Effector memory CD4-positive, alpha-beta T cell (primary cell): ENCODE results near the gene MMP15.
A peak's percentile ranks its signal among the peaks of the same experiment; 100 is the strongest.

Source experiments
- DNase-seq, 3 donors: peaks; one replicate each; pipeline ENCODE4 v3.0.0-alpha.2; 2020
- H3K27ac ChIP-seq: 2 replicates; pipeline ENCODE4 v1.7.0; 2013; ENCODE audit warnings: mild to moderate bottlenecking, low read length, moderate library complexity; ENCODE audit not compliant: insufficient read depth, poor library complexity, severe bottlenecking
- H3K27me3 ChIP-seq: replicated peaks from 2 replicates; pipeline ENCODE4 v1.7.0; 2013; ENCODE audit warnings: mild to moderate bottlenecking, low read length; ENCODE audit not compliant: insufficient read depth, control insufficient read depth, poor library complexity, severe bottlenecking
- H3K36me3 ChIP-seq: 2 replicates; pipeline ENCODE4 v1.7.0; 2013; ENCODE audit warnings: mild to moderate bottlenecking, low read length, moderate library complexity; ENCODE audit not compliant: control insufficient read depth, insufficient read depth
- H3K4me1 ChIP-seq: 2 replicates; pipeline ENCODE4 v1.7.0; 2013; ENCODE audit warnings: low read length, mild to moderate bottlenecking; ENCODE audit not compliant: control insufficient read depth, insufficient read depth, poor library complexity, severe bottlenecking
- H3K4me3 ChIP-seq: 2 replicates; pipeline ENCODE4 v1.7.0; 2013; ENCODE audit warnings: low read length, low read depth, mild to moderate bottlenecking; ENCODE audit not compliant: insufficient read depth, poor library complexity, severe bottlenecking
- H3K9me3 ChIP-seq: 2 replicates; pipeline ENCODE4 v1.7.0; 2013; ENCODE audit warnings: mild to moderate bottlenecking, low read length, moderate library complexity; ENCODE audit not compliant: control insufficient read depth

MMP15 gene

DNA sequence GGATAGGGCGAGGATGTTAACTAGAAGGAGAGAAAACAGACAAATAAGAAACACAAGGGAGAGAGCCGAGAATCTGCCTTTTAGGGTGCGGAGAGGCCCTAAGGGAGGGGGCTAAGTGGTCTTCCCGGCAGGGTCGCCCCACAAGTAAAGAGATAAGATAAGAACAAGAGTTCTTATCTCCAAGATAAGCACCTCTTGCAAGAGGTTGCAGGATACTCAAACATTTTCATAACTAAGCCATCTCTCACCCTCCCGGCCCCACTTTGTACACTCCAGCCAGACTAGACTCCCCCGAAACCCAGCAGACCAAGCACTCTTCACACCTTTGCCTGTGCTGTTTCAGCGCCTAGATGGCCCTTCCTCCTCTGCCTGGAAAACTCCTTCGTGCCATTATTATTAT is 39.4 kb upstream of the MMP15 start:
- no peaks in the 10 kb centered on the region for H3K27me3 ChIP-seq
- peaks cover 18% of the 10 kb centered on the region for H3K4me1 ChIP-seq
- no peak for DNase-seq
- H3K4me3 ChIP-seq = no peak overlapping the region
- H3K27ac ChIP-seq = no peak overlapping the region
- no peaks in the 10 kb centered on the region for H3K36me3 ChIP-seq
- H3K9me3 ChIP-seq = no peaks in the 10 kb centered on the region

DNA sequence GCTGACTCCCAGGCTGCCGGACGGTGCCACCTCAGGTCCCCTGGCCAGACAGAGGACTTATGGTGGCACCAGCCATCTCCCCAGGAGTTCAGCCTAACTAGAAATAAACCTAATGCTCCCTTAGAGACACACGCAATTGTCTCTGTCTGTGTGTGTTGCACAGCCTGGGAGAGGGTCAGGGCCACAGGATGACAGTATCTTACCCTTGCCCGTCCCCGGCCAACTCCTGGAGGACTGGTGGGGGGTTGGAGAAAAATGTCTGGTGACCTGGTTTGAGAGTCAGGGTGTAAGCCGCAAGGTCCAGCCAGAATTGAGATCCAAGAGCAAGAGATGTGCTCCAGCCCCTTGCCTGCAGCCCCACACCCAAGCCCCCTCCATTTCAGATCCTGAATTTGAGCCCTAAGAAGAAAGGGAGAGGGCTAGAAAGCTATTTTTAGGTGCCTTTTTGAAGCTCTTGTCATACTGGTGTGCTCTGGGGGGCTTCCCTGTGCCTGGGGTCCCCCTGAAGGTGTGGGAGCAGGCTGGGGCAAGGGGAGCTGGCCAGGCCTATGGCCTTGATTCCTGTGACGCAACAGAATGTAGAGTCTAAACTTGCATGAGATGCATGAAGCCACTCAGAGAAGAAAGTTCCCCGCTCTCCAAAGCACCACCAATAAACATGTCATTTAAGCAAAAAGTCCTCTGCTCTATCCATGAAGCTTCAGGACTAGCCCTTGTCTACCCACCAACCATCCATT is 37.9 kb upstream of the MMP15 start:
- Histone ChIP-seq H3K27me3 (no peaks in the 10 kb centered on the region), H3K27ac (no peak overlapping the region), H3K4me1 (peaks cover 18% of the 10 kb centered on the region), H3K36me3 (no peaks in the 10 kb centered on the region), H3K9me3 (no peaks in the 10 kb centered on the region), H3K4me3 (no peak overlapping the region)
- DNase-seq = no peak

DNA sequence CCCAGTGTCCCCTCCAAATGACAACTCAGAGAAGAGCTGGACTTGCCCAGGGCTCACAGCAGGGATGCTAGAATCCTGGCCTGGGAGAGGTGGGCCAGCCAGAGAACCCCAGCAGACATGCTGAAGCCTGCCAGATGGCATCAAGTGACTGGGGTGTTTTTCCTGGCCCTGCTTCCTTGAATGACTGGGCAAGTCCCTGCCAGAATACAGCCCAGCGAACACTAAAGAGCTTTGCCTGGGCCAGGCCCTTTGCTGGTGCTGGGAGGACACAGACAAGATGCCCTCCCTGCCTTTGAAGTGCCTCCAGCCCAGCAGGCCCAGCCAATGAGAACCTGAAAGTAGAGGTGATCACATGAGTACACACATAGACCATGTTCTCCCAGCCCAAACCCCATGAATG is 36.6 kb upstream of the MMP15 start:
- no peak for DNase-seq
- no peaks in the 10 kb centered on the region for H3K9me3 ChIP-seq
- peaks cover 5% of the 10 kb centered on the region for H3K36me3 ChIP-seq
- H3K27me3 ChIP-seq = no peaks in the 10 kb centered on the region
- no peak overlapping the region for H3K27ac ChIP-seq
- peaks cover 21% of the 10 kb centered on the region for H3K4me1 ChIP-seq
- H3K4me3 ChIP-seq = no peak overlapping the region

DNA sequence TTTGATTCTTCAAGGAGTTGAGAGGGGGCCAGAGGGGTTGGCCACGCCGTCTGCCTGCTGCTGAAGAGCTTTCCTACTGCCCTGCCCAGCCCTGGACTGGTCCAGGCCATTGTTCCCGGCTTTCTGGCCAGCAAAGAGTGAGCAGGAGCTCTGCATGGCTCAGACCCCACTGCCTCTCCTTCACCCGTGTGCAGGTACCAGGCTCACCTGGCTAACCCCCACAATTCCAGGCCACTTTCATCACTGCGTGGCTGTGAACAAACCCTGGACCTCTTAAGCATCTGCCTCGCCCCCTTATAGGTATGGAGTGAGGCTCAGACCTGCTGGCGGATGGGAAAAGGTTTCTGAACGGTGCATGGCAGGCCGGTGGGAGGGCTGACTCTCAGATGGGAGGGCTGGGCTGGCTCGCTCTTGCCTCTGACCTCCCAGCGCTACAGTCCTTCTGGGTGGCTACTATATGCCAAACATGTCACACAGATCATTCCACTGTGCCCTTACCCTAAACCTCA is 33.9 kb upstream of the MMP15 start:
- Histone ChIP-seq H3K4me1 (peaks cover 30% of the 10 kb centered on the region), H3K4me3 (no peak overlapping the region), H3K27me3 (no peaks in the 10 kb centered on the region), H3K36me3 (peaks cover 25% of the 10 kb centered on the region), H3K27ac (no peak overlapping the region), H3K9me3 (no peaks in the 10 kb centered on the region)
- no peak for DNase-seq

DNA sequence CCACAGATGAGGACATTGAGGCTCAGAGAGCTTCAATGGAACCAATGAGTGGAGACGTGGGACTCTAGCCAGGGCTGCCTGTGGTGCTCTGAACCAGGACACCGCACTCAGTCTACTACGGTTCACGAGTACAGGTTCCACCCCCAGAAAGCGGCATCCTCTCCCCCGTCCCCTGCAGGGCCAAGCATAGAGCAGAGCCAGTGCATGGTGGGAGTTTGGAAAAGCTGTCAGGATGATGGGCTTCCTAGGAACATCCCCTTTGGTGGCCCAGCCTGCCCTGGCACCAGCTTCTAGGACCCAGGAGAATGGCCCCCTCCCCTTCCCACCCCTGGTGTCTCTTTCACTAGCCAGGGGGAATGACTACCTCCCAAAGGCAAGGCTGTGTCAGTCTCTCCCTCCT is 33.5 kb upstream of the MMP15 start:
- Histone ChIP-seq H3K27ac (no peak overlapping the region), H3K9me3 (no peaks in the 10 kb centered on the region), H3K27me3 (no peaks in the 10 kb centered on the region), H3K4me1 (peaks cover 35% of the 10 kb centered on the region), H3K4me3 (no peak overlapping the region), H3K36me3 (peaks cover 29% of the 10 kb centered on the region)
- DNase-seq = no peak

DNA sequence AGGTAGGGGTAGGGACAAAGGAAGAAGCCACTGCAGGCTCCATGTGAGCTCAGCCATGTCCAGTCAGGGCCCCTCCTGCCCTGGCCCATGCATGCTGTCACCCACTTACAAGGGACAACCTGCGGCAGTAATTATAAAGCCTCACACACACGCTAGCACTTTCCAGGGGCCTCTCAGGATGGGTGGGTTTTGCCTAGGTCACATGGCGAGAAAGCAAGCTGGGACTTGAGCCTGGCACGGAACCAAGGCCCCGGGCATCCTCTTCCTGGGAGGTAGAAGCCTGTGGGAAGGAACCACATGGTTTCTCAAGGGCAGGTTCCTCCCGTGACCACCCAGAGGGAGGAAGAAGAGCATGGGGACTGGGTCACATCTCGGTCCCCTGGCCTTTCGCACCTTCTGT is 32.1 kb upstream of the MMP15 start:
- H3K27me3 ChIP-seq = no peaks in the 10 kb centered on the region
- H3K9me3 ChIP-seq = no peaks in the 10 kb centered on the region
- peaks cover 49% of the 10 kb centered on the region for H3K4me1 ChIP-seq
- H3K4me3 ChIP-seq = no peak overlapping the region
- no peak for DNase-seq
- no peak overlapping the region for H3K27ac ChIP-seq
- H3K36me3 ChIP-seq = peaks cover 34% of the 10 kb centered on the region

DNA sequence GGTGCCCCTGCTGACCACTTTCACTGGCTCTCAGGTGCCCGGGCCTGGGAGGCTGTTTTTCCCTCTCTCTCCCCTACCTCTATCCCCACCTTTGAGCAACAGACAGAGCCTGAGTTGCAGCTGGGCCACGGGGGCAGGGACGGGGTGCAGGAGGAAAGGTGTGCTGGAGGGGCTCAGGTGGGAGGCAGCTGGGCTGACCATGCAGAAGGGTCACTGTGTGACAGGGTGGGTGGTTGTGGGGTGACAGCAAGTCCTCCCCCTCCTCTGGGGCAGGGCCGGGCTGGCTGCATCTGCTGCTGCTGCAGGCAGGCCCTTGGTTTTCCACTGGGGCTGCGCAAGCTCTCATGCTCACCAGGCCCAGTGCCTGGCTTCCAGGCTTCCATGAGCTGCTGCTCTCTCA is 31.7 kb upstream of the MMP15 start:
- Histone ChIP-seq H3K27ac (no peak overlapping the region), H3K9me3 (no peaks in the 10 kb centered on the region), H3K27me3 (no peaks in the 10 kb centered on the region), H3K36me3 (peaks cover 34% of the 10 kb centered on the region), H3K4me3 (no peak overlapping the region), H3K4me1 (peaks cover 53% of the 10 kb centered on the region)
- DNase-seq = no peak

DNA sequence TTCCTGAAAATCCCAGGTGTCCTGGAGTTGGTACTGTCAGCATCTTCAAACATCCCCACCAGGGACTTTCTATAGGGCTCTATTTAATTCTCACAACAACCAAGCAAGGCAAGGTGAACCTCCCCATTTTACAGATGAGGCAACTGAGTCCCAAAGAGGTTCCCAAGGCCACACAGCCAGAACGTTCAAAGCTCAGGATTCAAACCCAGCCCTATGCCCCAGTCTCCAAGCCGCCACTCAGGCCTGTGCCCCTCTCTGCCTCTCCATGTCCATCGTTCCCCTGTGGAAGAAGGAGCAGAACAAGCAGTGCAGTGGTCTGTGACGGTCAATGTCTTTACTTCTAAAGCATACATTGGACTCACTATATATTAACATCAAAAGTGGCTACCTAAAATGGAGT is 31.2 kb upstream of the MMP15 start:
- no peak for DNase-seq
- H3K36me3 ChIP-seq = peaks cover 34% of the 10 kb centered on the region
- H3K27me3 ChIP-seq = no peaks in the 10 kb centered on the region
- H3K9me3 ChIP-seq = no peaks in the 10 kb centered on the region
- no peak overlapping the region for H3K4me3 ChIP-seq
- peaks cover 58% of the 10 kb centered on the region for H3K4me1 ChIP-seq
- H3K27ac ChIP-seq = peak overlapping the region; percentile 58

DNA sequence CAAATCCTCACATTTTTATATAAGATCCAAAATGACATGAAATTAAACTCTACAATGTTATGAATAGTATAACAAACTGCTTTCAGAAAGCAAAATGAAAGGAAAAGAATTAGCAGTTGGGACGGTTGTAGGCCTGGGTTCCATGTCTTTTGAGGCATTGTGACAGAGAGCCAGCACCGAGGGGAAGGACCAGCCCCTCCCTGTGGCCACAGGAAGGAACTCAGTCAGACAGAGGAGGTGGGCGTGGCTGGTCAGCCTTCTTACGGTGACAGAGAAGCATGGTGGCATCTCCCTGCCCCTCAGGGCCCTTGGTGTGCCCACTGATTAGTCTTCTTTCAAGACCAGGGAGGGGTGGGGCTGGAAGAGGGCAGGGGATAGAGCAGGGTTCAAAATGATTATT is 30.8 kb upstream of the MMP15 start:
- H3K4me3 ChIP-seq = no peak overlapping the region
- DNase-seq = peak; percentile 15 to 38 (median 25)
- H3K36me3 ChIP-seq = peaks cover 34% of the 10 kb centered on the region
- peak overlapping the region; percentile 58 for H3K27ac ChIP-seq
- no peaks in the 10 kb centered on the region for H3K9me3 ChIP-seq
- H3K4me1 ChIP-seq = peaks cover 61% of the 10 kb centered on the region
- H3K27me3 ChIP-seq = no peaks in the 10 kb centered on the region

DNA sequence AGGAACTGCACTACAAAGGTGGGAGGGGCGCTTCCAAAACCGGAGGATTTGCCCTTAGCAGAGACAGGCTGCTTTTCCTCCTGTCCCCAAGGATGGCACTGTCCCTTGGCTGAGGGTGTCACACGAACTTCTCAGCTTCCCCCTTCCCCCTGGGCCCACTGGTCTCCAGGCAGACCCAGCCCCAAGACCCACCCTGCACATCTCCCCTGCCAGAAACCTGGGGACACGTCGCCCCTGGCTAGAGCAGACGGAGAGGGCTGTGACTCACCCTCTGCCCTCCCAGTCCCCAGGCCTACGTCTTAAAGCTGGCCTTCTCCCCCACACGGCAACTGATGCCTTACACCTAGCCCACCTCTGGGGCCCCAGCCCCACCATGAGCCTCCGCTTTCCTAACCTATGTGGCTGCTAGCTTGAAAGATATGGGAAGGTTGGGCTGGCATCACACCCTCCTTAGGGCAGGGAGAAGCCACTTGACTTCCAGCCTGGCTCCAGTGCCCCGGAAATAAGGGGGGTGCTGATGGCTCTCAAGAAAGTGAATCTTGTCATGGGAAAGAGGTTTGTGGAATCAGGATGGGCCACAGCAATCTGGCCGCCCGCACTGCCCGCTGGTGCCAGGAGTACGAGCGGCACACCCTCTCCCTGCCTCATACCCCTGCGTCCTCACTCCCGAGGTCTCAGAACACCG is 29.7 kb upstream of the MMP15 start:
- H3K9me3 ChIP-seq = no peaks in the 10 kb centered on the region
- no peaks in the 10 kb centered on the region for H3K27me3 ChIP-seq
- peak overlapping the region; percentile 58 for H3K27ac ChIP-seq
- H3K4me1 ChIP-seq = peaks cover 67% of the 10 kb centered on the region
- H3K36me3 ChIP-seq = peaks cover 34% of the 10 kb centered on the region
- DNase-seq = no peak
- H3K4me3 ChIP-seq = no peak overlapping the region
